Peyer's patch (tissue), 4 donors: Measurements from ENCODE around the gene CRX. TPM values are rescaled to one million over a fixed set of nuclear protein-coding genes. Genes with fewer than 3 reads are reported as not detected.
"Not testable (repeated sequence)": the region's sequence is repeated elsewhere in the genome, so short reads cannot be mapped to it uniquely, and the experiment has no call there.

ENCODE experiments used
- DNase-seq, 3 donors: peaks; one replicate each; pipeline ENCODE4 v3.0.0-alpha.2; 2017 to 2019
- H3K27ac ChIP-seq, 4 donors: fragments of 200-600 bp; sonication (generic); one replicate each; pipeline ENCODE4 v1.5.1; 2016 to 2019
- H3K27me3 ChIP-seq, 2 donors: fragments of 200-600 bp; sonication (generic); one replicate each; pipeline ENCODE4 v1.5.1; 2019
- H3K36me3 ChIP-seq, 3 donors: fragments of 200-600 bp; sonication (generic); one replicate each; pipeline ENCODE4 v1.5.1; 2016 to 2019
- H3K4me1 ChIP-seq, 4 donors: fragments of 200-600 bp; sonication (generic); one replicate each; pipeline ENCODE4 v1.5.1; 2016 to 2019
- H3K4me3 ChIP-seq, 4 donors: fragments of 200-600 bp; sonication (generic); 1 replicate in 3 of 4; 2 replicates in 1 of 4; pipeline ENCODE4 v1.5.1; 2016 to 2019; ENCODE audit warnings: mild to moderate bottlenecking in 1 of 4
- H3K9me3 ChIP-seq, 4 donors: fragments of 200-600 bp; sonication (generic); one replicate each; pipeline ENCODE4 v1.5.1; 2016 to 2019; ENCODE audit warnings: mild to moderate bottlenecking in 1 of 4
- CTCF ChIP-seq, 6 experiments: fragments of 450-650 bp in 4 of 6; fragments of 200-600 bp in 2 of 6; sonication (generic) in 1 of 6; IDR thresholded peaks; one replicate each; pipeline ENCODE4 v1.5.1; 2017 to 2019; ENCODE audit warnings: antibody characterized with exemption in 6 of 6, mild to moderate bottlenecking in 3 of 6, moderate library complexity in 1 of 6
- POLR2A ChIP-seq, 2 donors: fragments of 450-650 bp; IDR thresholded peaks; one replicate each; pipeline ENCODE4 v1.5.1; 2017; ENCODE audit warnings: antibody characterized with exemption in 2 of 2, mild to moderate bottlenecking in 2 of 2, moderate library complexity in 2 of 2
- total RNA-seq, 4 donors: library from RNA; depleted of rRNA; stranded (reverse); fragments of >200 nt; gene quantifications; one replicate each; pipeline ENCODE4 v1.1.0, GENCODE V29; 2016

CRX gene
- total RNA-seq, 4 donors from 2014 or later: not detected

DNA sequence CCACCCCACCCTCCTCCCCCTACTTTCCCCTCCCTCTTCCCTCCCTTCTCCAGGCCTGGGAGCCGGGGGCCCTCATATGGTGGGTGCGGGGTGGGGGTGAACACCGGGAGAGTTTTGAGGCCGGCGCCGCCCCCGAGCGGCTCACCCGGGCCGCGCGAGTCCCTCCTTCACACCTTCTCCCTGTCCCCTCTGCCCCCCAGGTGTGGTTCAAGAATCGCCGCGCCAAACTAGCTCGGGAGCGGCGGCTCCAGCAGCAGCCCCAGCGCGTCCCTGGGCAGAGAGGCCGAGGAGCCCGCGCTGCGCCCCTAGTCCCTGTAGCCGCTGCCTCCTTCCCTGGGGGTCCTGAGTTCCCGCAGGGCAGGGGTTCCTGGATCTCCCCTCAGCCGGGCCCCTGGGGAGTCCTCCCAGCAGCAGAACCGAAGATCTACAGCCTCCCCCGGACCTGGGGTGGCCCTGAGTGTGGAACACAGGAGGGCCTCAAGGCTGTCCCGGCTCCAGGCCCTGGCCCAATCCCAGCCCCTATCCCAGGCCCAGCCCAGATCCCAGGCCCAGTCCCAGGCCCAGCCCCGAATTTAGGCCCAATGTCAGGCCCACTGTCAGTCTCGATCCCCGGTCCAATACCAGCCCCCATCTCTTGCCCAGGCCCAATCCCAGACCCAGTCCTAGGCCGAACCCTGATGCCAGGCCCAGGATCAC, 39.0 kb downstream of the CRX start:
- Histone ChIP-seq H3K9me3 (no peaks in the 10 kb centered on the region), H3K4me1 (no peaks in the 10 kb centered on the region), H3K36me3 (no peaks in the 10 kb centered on the region), H3K4me3 (no peak overlapping the region), H3K27me3 (no peaks in the 10 kb centered on the region), H3K27ac (no peak overlapping the region)
- TF ChIP-seq CTCF (IDR thresholded peaks at IDR 0.05) (no peak), POLR2A (IDR thresholded peaks at IDR 0.05) (no peak)
- no peak for DNase-seq

GRCh38 chr19:47861630-47862029, 39.9 kb downstream of the CRX start:
- Histone ChIP-seq H3K36me3 (no peaks in the 10 kb centered on the region), H3K27me3 (no peaks in the 10 kb centered on the region), H3K4me1 (no peaks in the 10 kb centered on the region), H3K9me3 (no peaks in the 10 kb centered on the region), H3K4me3 (no peak overlapping the region), H3K27ac (no peak overlapping the region)
- no peak for TF ChIP-seq POLR2A (IDR thresholded peaks at IDR 0.05)
- no peak for DNase-seq

DNA sequence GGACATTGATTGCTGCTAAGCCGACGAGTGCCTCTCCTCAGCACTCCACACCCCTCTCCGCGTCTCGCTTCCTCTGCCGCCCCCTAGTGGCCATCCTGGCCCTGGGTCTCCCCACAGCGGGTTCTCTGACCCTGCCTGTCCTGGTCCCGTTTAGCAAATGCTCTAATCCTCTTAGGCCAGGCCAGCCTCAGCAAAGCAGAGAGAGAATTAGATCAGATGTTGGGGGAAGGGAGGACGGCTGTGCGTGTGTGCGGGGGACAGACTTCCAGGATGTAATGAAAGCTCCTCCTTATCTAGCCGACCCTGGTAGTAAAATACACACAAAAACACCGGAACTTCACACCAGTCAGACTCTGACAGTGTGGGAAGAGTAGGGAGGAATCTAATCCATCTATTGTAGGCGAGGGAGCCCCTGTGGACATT, 41.8 kb downstream of the CRX start:
- H3K9me3 ChIP-seq: no peaks in the 10 kb centered on the region
- no peaks in the 10 kb centered on the region for H3K27me3 ChIP-seq
- DNase-seq: peak; percentile 51 to 88 (median 87)
- TF ChIP-seq CTCF (IDR thresholded peaks at IDR 0.05) (peak; percentile 50 to 82 (median 78)), POLR2A (IDR thresholded peaks at IDR 0.05) (no peak)
- no peak overlapping the region for H3K4me3 ChIP-seq
- H3K27ac ChIP-seq: no peak overlapping the region
- H3K36me3 ChIP-seq: no peaks in the 10 kb centered on the region
- no peaks in the 10 kb centered on the region for H3K4me1 ChIP-seq

DNA sequence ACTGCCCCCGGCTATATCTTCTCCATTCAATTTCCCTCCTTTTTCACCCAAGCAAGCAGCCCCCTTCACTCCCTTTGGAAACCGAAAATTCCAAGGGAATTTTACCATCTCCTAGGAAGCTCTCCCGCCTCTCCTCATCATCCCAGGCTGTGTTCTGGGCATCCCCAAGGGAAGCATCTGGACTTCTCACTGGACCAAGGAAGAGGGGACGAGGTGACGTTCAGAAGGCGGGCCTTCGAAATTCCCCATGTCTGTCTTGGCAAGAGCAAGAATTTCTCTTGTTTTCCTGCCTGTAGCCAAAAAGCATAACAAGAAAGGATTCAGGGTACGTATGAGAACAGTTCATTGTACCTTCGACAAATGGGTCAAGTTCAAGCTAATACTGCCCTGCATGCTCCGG, 43.4 kb downstream of the CRX start:
- TF ChIP-seq CTCF (IDR thresholded peaks at IDR 0.05) (no peak), POLR2A (IDR thresholded peaks at IDR 0.05) (no peak)
- Histone ChIP-seq H3K27me3 (no peaks in the 10 kb centered on the region), H3K36me3 (no peaks in the 10 kb centered on the region), H3K27ac (no peak overlapping the region), H3K9me3 (no peaks in the 10 kb centered on the region), H3K4me3 (no peak overlapping the region), H3K4me1 (no peaks in the 10 kb centered on the region)
- DNase-seq: no peak

GRCh38 chr19:47878906-47879305, 57.2 kb downstream of the CRX start:
- TF ChIP-seq CTCF (IDR thresholded peaks at IDR 0.05) (no peak), POLR2A (IDR thresholded peaks at IDR 0.05) (no peak)
- no peaks in the 10 kb centered on the region for H3K9me3 ChIP-seq
- H3K27ac ChIP-seq: no peak overlapping the region
- H3K4me1 ChIP-seq: no peaks in the 10 kb centered on the region
- DNase-seq: no peak
- no peaks in the 10 kb centered on the region for H3K27me3 ChIP-seq
- H3K36me3 ChIP-seq: no peaks in the 10 kb centered on the region
- H3K4me3 ChIP-seq: no peak overlapping the region

DNA sequence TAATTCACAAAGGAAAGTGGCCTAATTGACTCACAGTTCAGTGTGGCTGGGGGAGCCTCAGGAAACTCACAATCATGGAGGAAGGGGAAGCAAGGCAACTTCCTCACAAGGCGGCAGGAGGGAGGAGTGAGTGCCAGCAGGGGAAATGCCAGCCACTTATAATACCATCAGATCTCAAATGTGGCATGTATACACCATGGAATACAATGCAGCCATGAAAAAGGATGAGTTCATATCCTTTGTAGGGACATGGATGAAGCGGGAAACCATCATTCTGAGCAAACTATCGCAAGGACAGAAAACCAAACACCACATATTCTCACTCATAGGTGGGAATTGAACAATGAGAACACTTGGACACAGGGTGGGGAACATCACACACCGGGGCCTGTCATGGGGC, 57.6 kb downstream of the CRX start:
- not testable (repeated sequence) for H3K9me3 ChIP-seq, H3K4me3 ChIP-seq, H3K27ac ChIP-seq, H3K36me3 ChIP-seq, DNase-seq, H3K4me1 ChIP-seq, H3K27me3 ChIP-seq

DNA sequence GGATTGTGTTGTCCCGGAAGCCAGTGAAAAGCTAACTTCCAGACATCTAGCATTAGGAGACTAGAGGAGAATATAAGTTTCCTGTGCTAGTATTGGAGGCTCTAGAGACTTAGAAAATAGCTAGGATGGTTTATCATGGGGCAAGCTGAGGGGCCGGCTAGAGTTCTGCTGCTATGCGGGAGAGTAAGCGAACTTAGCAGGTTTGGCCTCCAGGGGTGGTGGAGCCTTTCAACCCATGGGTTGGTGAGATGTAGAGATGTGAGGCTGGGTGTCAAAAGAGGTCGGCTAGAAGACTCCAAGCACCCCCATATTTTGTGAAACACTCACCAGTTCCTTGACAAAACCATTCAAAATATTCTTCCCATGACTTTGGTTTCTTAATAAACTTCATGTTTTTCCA, 60.0 kb downstream of the CRX start:
- Histone ChIP-seq H3K27me3 (no peaks in the 10 kb centered on the region), H3K36me3 (no peaks in the 10 kb centered on the region), H3K4me1 (no peaks in the 10 kb centered on the region), H3K4me3 (no peak overlapping the region), H3K27ac (no peak overlapping the region), H3K9me3 (no peaks in the 10 kb centered on the region)
- DNase-seq: peak in 1 of 3 donors; percentile 22
- TF ChIP-seq POLR2A (IDR thresholded peaks at IDR 0.05) (no peak), CTCF (IDR thresholded peaks at IDR 0.05) (no peak)
